Lower leg skin (tissue), 3 donors: ENCODE data around the gene SPON2.

Source experiments
- CTCF ChIP-seq, 3 donors: fragments of 450-650 bp; IDR thresholded peaks; one replicate each; pipeline ENCODE4 v1.5.1; 2016; ENCODE audit warnings: antibody characterized with exemption in 3 of 3, mild to moderate bottlenecking in 3 of 3, moderate library complexity in 2 of 3
- POLR2A ChIP-seq, 2 donors: fragments of 450-650 bp; IDR thresholded peaks; one replicate each; pipeline ENCODE4 v1.6.1; 2016 to 2017; ENCODE audit warnings: antibody characterized with exemption in 2 of 2, mild to moderate bottlenecking in 1 of 2, moderate library complexity in 1 of 2

GRCh38 chr4:1187182-1187581 lies 14.8 kb upstream of the SPON2 start:
- TF ChIP-seq CTCF (IDR thresholded peaks at IDR 0.05): no peak
- no peak for TF ChIP-seq POLR2A (IDR thresholded peaks at IDR 0.05)
